Right lobe of liver (tissue), 4 donors: ENCODE measurements around the gene IFI27.

ENCODE experiments used
- CTCF ChIP-seq, 4 donors: fragments of 200-600 bp in 3 of 4; fragments of 450-650 bp in 1 of 4; IDR thresholded peaks; one replicate each; pipeline versions ENCODE4 v1.5.1 to v1.8.0; 2016 to 2022; ENCODE audit warnings: antibody characterized with exemption in 4 of 4, mild to moderate bottlenecking in 2 of 4
- POLR2A ChIP-seq: fragments of 450-650 bp; IDR thresholded peaks from one replicate; pipeline ENCODE4 v1.6.1; 2017; ENCODE audit warnings: antibody characterized with exemption, mild to moderate bottlenecking
- donor health status: DM: no; HTN: no; CAD: no.
- donor health status: DM: no; HTN: no; CAD: no.
- donor health status: DM: no; HTN: yes; CAD: no.

- TF ChIP-seq CTCF (IDR thresholded peaks at IDR 0.05) (no peak), POLR2A (no peak)
These were observed 15.8 kb downstream of the IFI27 start for GRCh38 chr14:94126419-94126677.
